Fibroblast of peridontal ligament (primary cell): ENCODE data around the gene ITPR2.
"Not testable (repeated sequence)": the region's sequence is repeated elsewhere in the genome, so short reads cannot be mapped to it uniquely, and the experiment has no call there.

Experiments used
- DNase-seq: peaks from one replicate; pipeline ENCODE4 v3.0.0-alpha.2; 2010; ENCODE audit errors: extremely low read depth

ITPR2 gene

DNA sequence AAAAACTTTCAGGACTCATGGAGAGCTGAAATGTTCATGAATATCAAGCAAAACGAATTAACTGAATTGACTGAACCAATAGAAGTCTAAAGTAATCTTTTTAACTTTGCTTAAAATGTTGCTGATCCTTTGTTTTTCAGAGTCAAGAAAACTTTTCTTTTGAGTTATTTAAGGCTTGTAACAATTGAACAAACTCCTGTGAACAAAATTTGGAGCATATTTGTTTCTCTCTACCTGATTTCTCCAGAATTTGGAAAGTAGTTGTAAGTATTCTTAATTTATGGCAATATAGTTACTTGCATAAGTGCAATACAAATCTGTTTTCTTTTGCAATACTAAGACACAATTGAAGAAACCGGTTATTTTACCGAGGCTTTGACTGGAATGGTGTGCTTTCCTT is 77.6 kb downstream of the ITPR2 start:
- not testable (repeated sequence) for DNase-seq

DNA sequence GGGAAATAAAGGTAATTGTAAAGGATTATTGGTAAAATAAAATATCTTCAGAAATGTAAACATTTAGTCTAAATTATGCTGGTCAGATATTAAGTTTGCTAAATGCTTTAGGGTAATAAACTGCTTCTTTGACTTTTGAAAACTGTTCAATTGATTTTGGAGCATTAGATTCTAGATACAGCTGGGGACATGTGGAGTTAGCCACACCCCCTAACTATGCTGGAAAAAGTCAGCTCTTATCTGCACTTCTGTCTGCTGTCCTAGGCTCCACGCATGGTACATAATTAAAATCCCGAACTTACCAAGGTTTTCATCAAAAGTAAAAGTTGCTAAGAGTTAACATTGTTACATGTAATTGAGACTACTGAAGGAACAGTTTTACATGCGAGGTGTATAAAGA is 78.8 kb downstream of the ITPR2 start:
- no peak for DNase-seq

DNA sequence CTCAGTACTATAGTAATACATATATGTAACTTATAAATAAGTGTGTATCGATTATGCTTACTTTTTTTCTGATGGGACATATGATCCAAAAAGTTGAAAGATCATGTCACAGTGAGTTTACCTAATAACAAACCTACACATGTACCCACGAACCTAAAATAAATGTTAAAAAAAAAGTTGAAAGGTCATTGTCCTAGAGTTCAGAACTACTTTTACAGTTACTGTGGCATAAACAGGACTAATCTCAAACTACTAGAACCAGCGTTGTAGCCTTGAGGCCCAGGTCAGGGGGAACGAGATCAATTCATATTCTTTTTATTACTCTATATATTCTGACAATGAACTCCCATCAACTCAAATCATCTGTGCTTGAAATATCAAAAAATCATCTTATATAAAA is 81.8 kb downstream of the ITPR2 start:
- DNase-seq, result no peak

GRCh38 chr12:26750531-26751175 is 82.3 kb downstream of the ITPR2 start:
- no peak for DNase-seq

DNA sequence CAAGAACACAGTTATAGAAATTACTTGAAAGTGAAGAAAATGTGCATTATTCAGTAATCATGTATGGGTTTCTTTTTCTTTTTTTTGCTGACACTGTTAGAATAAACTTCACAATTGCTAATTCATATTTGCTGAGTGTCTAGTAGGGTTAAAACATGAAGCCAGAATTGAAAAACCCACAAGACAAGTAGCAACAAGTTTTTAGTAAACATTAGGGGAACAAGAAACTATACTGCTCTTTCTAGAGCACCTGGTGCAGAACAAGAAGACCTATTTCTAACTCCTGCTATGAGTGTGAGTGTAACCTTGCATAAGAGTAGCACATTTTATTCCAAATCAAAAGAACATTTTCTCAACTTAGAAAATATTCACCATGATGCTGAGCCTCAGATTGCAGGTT is 83.2 kb downstream of the ITPR2 start:
- peak; percentile 8 for DNase-seq

DNA sequence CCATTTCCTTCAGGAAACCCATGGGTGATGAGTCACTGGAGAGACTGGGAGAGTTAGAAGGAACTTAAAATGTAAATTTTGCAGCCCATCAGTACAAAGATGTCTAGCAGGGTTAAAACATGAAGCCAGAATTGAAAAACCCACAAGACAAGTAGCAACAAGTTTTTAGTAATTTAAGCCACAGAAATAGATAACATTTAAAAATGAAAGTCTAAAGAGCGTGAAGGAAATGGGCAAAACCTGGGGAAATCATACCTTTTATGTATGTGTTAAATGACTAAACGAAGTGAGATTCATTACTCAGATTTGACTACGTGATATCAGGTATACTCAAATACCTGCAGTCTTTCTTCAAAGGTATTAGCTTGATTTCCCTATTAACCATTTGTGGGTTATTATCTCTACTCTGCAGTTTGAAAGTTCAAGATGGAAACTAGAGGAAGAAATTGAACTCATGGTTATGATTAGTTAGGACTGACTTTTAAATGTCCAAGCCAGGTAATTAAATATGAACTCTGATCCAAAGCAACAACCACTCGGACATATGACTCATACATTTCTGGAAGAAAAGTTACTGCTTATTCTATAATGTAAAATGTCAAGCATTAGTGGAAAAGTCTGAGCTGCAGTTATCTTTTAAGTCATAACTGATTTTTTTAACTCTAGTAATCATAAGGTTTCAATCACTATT is 84.1 kb downstream of the ITPR2 start:
- peak; percentile 76 for DNase-seq

GRCh38 chr12:26748412-26748740 is 84.6 kb downstream of the ITPR2 start:
- peak; percentile 62 for DNase-seq

DNA sequence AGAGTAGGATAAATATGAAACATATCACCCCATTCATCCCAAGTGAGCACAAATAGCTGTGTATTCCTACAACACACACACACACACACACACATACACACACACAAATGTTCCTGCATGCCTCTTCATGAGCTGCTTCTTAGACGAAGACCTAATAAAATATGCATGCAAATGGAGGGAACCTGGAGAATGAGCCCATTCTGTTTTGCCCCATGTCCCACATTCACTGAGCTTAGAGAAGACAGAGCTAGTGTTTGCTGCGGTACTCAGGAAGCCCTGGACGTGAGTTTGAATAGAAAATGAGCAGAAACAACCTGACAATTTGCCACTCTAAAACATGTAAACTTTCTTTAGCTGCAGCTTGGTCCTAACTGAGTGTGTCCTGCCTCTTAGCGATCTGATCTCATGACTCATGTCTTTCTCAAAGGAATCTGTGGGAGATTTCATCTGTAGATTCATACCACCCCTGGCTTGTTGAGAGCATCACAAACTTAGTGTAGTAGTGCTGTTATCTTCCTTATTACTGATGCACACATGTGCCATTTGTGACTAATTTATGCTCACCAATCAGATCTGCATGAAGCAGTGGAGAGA is 86.8 kb downstream of the ITPR2 start:
- peak; percentile 71 for DNase-seq

GRCh38 chr12:26744697-26745440 is 88.1 kb downstream of the ITPR2 start:
- DNase-seq, result no peak

DNA sequence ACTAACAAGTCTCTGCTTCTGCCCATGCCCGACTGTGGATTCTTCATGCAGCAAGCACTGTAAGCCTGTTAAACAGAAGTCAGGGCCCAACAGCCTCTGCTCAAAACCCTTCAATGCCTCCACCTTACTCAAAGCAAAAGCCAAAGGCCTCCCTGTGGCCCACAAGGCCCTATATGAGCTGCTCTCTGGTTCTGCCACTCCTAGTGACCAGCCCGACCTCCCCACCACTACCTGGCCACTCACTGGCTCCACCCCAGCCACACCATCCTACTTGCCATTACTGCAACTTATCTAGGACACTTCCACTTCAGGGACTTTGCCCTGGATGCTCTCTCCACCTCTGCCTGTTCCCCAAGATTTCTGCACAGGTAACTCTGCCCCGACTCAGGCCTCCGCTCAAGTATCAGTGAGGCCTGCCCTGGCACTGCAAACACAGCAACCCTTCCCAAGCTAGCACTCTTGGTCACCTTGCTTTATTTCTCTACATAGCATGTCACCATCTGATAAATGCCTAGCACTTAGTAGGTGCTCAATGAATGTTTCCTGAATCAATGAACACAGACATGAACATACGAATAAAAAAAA is 88.9 kb downstream of the ITPR2 start:
- no peak for DNase-seq

- no peak for DNase-seq
Observed at GRCh38 chr12:26741584-26742227, 91.3 kb downstream of the ITPR2 start.

GRCh38 chr12:26740991-26741390 is 92.0 kb downstream of the ITPR2 start:
- no peak for DNase-seq

- no peak for DNase-seq
Observed at GRCh38 chr12:26740348-26740747, 92.6 kb downstream of the ITPR2 start.

GRCh38 chr12:26737487-26738030 is 95.4 kb downstream of the ITPR2 start:
- no peak for DNase-seq

GRCh38 chr12:26736563-26737486 is 96.2 kb downstream of the ITPR2 start:
- DNase-seq, result peak; percentile 55

DNA sequence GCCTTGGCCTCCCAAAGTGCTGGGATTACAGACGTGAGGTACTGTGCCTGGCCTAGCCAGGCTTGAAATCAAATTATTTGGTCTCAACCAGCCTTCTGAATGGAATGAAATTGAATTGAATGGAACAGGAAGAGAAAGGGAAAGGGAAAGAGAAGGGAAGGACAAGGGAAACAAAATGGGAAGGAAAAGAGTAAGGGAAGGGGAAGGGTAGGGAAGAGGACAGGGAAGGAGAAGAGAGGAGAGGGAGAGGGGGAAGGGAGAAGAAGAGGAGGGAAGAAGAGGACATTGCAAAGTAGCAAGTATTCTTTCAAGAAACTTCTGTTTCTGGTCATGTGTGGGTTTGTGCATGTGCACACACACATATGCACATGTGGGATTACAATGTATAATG is 97.8 kb downstream of the ITPR2 start:
- no peak for DNase-seq

- no peak for DNase-seq
Observed at GRCh38 chr12:26734510-26735248, 98.3 kb downstream of the ITPR2 start.

- DNase-seq, result no peak
Observed at GRCh38 chr12:26732005-26732908, 100.7 kb downstream of the ITPR2 start.
